ENCODE data around the gene HYAL4.
"Not testable (repeated sequence)": the region's sequence is repeated elsewhere in the genome, so short reads cannot be mapped to it uniquely, and the experiment has no call there.

The HYAL4 gene

DNA sequence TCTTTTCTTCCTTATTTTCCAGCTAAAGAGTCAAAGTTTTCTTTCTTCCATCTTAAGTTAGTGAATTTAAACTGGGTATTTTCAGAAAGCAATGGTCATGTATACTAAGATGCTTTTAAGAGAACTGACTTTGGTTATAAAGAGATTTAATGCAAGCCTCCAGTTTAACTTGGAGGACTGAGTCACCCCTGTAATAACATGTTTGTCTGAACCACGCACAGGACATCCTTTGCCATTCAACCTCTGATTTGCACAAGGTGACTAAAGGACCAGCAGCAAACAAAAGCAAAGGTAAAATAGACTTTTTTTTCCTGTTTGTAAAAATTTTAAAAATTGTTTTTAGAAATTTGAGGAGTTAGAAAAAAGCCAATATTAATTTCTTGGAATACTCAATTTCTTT lies 2.9 kb downstream of the HYAL4 start:
- no peak for DNase-seq (ENCODE audit: low read depth)

DNA sequence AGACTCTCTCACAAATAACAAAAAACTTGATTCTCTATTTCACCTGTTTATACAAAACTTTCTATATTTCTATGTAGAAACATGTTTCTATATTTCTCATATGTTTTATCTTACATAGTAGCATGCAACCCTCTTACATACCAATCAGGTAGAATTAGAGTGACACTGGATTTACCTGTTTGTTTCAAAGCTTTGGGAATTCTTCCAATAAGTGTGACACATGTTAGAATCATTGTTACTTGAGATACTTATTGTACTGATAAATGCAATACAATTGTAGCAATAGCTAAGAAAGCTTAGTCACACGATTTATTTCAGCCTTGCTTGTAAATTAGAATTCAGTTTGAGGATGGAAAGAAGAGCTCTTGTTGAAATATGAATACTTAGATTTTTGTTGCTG lies 4.9 kb downstream of the HYAL4 start:
- no peak for DNase-seq (ENCODE audit: low read depth)

DNA sequence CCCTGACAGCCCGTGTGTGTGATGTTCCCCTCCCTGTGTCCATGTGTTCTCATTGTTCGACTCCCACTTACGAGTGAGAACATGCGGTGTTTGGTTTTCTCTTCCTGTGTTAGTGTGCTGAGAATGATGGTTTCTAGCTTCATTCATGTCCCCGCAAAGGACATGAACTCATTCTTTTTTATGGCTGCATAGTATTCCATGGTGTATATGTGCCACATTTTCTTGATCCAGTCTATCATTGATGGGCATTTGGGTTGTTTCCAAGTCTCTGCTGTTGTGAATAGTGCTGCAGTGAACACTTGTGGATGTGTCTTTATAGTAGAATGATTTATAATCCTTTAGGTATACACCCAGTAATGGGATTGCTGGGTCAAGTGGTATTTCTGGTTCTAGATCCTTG lies 6.4 kb downstream of the HYAL4 start:
- not testable (repeated sequence) for DNase-seq (ENCODE audit: low read depth)

DNA sequence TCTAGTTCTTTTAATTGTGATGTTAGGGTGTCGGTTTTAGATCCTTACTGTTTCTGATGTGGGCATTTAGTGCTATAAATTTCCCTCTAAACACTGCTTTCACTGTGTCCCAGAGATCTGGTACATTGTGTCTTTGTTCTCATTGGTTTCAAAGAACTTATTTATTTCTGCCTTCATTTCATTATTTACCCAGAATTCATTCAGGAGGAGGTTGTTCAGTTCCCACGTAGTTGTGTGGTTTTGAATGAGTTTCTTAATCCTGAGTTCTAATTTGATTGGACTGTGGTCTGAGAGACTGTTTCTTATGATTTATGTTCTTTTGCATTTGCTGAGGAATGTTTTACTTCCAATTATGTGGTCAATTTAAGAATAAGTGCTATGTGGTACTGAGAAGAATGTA lies 9.3 kb downstream of the HYAL4 start:
- not testable (repeated sequence) for DNase-seq (ENCODE audit: low read depth)

DNA sequence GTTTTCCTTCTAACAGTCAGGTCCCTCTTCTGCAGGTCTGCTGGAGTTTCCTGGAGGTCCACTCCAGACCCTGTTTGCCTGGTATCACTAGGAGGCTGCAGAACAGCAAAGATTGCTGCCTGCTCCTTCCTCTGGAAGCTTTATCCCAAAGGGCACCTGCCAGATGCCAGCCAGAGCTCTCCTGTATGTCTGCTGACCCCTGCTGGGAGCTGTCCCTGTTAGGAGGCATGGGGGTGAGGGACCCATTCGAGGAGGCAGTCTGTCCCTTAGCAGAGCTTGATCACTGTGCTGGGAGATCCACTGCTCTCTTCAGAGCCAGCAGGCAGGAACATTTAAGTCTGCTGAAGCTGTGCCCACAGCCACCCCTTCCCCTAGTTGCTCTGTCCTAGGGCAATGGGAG lies 11.5 kb downstream of the HYAL4 start:
- not testable (repeated sequence) for DNase-seq (ENCODE audit: low read depth)

DNA sequence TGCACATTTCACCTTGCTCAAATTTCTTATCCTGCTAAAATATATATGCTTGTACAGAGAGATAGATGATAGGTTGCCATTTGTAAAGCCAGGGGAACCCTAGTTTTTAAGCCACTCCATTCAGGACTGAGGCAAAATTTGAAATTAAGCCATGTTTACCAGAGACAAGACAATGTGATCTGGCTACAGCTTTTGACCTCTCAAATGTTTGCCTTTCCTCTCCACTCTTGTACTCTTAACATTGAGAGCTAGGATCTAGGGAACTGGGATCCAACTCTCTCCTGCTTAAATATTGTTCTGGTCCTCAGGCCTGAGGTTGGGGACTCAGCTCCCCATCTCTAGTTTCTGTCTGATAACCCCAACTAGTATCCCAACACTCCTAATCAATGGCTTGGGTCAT lies 15.9 kb downstream of the HYAL4 start:
- DNase-seq (ENCODE audit: low read depth), result no peak

DNA sequence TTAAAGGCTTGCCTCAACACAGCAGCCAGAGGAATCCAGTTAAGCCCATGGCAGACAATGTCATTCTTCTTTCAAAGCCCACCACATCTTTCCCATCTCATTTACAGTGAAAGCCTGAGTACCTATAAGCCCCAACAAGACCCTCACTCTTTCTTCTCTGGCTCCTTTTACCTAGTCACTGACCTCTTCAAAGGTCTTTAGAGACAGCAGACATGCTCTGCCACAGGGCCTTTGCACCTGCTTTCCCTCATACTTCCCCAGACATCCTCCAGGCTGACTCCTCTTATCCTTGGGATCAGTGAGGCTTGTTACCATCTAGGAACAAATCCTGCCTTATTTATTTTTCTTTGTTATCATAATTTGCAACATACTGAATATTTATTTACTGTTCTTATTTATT lies 17.8 kb downstream of the HYAL4 start:
- no peak for DNase-seq (ENCODE audit: low read depth)

DNA sequence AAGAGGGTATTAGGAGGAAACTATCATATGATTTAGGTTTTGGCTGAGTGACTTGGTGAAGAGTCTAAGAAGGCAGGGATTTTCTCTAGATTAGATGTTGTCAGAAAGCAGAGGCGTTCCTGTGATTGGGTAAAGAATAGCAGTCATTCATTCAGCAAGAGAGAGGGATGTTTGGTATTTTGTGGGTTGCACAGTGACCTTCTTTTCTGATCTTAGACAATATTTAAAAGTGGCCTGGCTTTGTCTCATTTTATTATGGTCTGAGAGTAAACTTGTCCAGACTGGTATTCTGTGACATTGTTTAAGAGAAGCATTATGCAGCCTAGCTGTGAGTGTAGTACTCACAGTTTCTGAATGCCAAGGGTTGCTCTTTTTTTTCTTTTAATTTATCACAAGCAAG lies 18.5 kb downstream of the HYAL4 start:
- no peak for DNase-seq (ENCODE audit: low read depth)

DNA sequence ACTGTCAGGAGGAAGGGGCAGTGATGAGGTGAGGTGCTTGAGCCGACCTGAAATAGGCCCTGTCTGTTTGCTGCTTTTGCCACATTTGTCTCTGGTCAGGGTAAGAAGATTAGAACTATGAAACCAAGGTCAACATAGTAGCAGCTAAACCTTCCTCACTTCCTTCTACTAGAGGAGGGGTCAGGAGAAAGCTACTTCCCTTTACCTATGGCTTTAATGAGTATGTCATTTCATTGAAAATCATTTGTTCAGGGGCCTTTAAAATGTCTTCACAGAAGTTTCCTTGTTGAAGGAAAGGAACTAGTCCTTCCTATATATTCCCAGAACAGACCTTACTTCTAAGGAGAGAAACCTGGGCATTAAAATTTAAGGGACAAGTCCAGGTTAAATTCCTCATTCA lies 19.0 kb downstream of the HYAL4 start:
- DNase-seq (ENCODE audit: low read depth), result no peak

DNA sequence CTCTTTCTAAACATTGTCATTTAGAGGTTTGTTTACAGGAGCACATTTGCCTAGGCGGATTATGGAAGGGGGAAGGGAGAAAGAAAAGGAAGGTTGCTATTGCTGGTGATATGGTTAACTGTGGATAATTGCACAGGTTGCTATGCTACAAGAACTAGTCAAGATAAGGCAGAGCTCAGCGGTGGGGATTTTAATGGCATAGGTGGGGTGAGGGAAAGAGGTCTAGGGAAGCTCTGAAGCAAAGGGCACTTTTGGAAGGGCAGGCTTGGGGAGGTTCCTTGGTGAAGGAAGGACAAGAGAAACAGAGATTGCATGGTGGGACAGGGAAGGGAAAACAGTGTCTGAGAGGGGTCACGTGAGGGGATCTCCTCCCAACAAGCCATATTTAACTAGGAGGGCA lies 19.5 kb downstream of the HYAL4 start:
- no peak for DNase-seq (ENCODE audit: low read depth)

DNA sequence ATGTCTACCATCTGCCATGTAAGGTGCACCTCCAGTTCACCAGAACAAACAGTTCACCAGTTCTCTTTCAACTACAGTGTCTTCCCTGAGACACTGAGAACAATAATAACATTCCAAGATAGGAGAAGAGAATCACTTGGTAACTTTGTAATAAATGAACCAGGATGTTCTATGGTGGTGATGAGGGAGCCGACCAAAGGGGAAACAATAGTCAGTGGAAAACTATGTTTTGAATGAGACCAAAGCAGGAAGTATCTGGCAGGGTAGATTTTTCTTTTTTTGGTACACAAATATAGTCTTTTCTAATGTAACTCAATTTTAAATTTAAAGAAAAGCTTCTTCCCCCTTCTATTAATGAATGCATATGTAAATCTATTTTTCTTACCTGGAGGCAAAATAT lies 20.0 kb downstream of the HYAL4 start:
- peak; percentile 15 for DNase-seq (ENCODE audit: low read depth)

DNA sequence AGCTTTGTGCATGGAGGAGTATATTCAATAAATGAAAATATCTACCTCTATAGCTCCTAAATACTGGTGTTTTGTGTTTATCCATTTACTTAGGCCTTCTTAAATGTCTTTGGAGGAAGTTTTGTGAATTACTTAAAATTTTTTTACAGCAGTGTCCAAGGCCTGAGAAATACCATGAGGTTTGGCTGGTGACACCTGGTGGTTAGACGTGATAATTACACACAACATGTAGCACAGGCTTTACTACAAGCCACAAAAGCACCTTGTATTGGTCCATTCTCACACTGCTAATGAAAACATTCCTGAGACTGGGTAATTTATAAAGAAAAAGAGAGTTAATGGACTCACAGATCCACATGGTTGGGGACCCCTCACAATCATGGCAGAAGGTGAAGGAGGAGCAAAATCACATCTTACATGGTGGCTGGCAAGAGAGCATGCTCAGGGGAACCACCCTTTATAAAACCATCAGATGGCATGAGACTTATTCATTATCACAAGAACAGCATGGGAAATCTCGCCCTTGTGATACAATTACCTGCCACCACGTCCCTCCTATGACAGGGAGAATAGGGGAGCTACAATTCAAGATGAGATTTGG lies 20.6 kb downstream of the HYAL4 start:
- peak; percentile 67 for DNase-seq (ENCODE audit: low read depth)

DNA sequence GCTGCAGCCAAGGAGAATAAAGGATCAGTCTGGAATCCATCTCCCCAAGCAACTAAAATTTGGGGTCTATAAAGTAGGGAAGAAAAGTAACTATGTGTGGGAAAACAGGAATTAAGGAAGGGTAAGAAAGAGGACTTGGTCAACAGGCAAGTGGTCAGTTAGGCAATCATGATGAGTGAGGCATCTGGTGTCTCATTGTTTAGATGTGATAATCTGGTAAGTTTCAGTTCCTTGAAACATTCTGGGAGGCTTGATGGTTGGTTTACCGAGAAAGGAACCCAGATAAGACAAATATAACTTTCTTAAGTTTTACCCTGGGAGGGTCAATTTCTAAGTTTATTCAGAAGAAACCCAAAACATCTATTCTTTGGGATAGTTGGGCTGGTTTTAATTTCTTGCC lies 22.3 kb downstream of the HYAL4 start:
- DNase-seq (ENCODE audit: low read depth), result no peak

DNA sequence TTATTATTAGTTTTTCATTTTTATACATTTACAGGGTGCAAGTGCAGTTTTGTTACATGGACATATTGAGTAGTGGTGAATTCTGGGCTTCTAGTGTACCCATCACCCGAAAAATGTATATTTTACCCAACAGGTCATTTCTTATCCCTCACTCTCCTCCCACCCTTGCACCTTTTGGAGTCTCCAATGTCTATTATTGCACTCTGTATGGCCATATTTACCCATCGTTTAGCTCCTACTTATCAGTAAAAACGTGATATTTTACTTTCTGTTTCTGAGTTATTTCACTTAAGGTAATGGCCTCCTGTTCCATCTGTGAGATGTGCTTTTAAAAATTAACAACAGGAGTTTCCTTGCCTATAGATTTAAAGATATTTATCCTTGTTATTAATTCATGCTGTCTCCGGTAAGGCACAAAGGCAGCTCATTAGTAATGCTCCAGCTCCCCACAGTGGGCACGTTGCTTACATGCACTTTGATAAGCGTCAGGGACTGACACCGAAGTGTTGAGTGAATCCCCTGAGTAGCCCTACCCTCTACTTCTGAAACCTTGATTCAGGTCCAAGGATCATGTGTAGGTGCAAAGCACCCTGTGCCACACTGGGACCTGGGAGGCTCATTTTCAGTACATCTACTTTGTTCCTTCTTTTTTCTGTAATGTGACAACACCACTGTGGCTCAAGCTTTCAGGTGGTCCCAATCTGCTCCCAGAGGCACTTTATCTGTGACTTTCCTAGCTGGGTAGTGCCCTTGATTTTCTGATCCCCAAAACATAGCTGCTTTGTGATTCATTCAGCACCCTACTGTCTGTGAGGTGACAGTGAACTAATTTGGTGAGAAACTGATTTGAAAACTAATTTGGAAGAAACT lies 27.3 kb downstream of the HYAL4 start:
- DNase-seq (ENCODE audit: low read depth), result peak; percentile 47

DNA sequence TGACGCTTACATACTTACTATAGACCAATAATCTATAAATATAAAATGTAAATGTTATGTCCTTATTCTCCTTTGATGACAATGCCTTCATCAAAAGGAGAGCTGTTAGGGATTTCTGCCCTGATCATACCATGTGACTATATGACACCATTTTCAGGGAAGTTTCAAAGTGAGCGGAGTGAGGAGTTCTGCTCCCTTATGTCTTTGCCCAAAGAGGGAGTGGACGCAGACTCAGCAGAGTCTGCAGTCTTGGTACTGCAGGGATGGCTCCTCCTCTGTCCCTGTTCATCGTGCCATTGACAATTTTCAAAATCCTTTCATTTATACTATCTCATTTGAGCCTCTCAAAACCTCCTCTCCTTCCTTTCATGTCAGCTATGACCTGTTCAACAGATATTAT lies 27.9 kb downstream of the HYAL4 start:
- no peak for DNase-seq (ENCODE audit: low read depth)

DNA sequence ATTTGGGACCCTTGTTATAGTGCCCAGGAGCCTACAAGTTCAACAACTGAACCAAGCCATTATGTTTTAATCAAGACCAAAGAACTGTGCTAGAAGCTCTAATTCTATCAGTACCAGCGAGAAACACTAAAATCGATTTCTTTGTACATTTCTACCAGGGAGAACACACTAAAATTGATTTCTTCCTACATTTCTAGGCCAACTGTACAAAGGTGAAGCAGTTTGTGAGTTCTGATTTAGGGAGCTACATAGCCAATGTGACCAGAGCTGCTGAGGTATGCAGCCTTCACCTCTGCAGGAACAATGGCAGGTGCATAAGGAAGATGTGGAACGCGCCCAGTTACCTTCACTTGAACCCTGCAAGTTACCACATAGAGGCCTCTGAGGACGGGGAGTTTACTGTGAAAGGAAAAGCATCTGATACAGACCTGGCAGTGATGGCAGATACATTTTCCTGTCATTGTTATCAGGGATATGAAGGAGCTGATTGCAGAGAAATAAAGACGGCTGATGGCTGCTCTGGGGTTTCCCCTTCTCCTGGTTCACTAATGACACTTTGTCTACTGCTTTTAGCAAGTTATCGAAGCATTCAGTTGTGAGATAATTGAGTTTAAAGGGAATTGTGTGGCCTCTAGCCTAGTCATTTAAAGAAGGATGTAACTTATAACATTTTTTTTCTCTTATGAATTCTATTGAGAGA lies 31.7 kb downstream of the HYAL4 start:
- DNase-seq (ENCODE audit: low read depth), result no peak

DNA sequence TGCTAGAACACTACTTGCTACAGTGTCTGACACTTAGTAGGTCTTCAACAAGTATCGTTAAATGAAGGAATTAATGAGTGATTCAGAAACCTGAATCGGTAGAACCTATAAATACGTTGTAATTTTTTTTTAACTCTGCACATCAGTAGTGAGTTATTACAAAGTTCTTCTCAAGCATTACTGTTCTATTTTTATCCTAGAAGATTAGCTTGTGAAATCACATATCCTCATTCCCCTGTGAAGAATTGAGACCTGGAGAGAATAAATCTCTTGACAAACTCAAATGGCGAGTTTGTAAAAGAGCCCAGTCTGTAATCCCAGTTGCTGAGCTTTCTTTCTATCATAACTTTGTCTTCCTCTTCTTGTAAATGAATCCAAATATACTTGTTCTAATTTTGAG lies 34.7 kb downstream of the HYAL4 start:
- DNase-seq (ENCODE audit: low read depth), result no peak

DNA sequence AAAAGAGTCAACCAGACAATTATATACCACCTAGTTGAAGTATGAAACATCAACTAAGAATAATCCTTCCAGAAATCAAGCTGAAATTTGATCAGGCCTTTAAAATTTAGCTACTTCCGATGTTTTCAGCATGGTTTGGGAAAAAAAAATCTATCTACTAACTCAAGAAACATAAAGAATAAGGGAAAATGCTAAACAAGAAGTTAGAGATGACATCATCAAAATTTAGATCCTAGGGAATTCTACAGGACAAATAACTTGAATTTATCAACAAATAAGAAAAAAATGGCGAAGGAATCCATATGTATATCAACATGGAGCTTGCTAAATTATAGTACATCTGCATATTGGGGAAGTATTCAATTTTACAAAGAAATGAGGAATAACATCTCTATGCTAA lies 36.3 kb downstream of the HYAL4 start:
- DNase-seq (ENCODE audit: low read depth), result no peak

DNA sequence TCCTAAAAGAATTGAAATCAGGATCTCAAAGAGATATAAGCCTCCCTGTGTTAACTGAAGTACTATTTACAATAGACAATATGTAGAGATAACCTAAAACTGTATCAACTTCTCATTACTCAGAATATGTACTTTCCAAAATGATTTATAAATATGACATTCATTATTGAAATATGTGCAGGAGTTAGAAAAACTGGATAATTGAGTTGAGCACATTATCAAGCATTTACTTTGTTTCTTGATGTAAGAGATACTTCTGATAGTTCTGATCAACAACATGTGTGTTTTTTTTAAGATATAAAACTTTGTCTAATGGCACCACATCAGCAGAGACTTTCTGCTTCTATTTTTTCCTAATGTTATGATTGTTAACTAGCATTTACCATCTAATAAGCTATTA lies 38.2 kb downstream of the HYAL4 start:
- DNase-seq (ENCODE audit: low read depth), result no peak

DNA sequence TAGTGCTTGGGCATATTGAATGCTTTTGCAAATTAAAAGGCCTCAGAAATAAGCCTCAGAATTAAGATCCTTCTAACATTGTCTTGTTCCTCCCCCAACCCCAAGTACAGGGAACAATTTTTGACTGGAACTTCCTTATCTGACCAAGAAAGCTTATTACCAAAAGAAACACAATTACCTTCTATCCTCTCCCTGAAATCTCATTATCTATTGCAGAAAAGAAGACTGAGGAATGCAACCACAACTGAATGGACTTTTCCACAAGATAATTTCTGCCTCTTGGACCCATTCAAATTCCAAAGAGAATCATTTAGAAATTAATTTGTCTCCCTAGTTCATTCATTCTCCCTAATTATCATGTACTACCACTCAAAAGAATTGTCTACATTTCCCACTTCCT lies 43.2 kb downstream of the HYAL4 start:
- no peak for DNase-seq (ENCODE audit: low read depth)

DNA sequence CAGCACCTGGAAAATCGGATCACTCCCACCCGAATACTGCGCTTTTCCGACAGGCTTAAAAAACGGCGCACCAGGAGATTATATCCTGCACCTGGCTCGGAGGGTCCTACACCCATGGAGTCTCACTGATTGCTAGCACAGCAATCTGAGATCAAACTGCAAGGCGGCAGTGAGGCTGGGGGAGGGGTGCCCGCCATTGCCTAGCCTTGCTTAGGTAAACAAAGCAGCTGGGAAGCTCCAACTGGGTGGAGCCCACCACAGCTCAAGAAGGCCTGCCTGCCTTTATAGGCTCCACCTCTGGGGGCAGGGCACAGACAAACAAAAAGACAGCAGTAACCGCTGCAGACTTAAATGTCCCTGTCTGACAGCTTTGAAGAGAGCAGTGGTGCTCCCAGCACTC lies 49.8 kb downstream of the HYAL4 start:
- not testable (repeated sequence) for DNase-seq (ENCODE audit: low read depth)

DNA sequence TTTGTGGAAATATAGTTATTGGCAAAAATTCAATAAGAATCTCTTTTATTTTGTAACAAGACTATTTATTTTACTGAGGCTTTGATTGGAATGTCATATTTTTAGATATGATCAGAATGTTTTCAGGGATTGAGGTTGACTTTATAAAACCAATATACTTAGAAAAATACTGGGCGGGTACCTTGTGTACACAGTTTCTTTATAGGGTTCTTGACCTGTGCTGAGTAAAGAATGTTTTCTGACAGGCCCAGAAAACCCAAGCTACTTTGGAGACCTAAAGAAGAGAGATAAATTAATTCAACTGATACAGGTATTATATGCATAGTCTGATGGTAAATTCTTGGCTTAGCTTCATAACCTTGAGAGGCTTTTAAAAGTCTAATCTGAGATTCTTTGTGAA lies 56.1 kb downstream of the HYAL4 start:
- no peak for DNase-seq (ENCODE audit: low read depth)

DNA sequence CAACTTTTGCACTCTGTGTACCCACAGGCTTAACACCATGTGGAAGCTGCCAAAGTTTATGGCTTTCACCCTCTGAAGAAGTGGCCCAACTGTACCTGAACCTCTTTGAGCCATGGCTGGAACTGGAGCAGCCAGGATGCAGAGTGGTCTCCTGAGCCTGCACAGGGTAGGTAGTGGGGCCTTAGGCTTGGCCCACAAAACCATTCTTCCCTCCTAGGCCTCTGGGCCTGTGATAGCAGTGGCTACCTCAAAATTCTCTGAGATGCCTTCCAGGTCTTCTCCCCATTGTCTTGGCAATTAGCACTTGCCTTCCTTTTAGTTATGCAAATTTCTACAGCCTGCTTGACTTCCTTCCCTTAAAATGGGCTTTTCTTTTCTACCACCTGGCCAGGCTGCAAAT lies 60.7 kb downstream of the HYAL4 start:
- DNase-seq (ENCODE audit: low read depth), result no peak
